Fibroblast of peridontal ligament (primary cell): ENCODE results near the gene DNAJB7.
A peak's percentile ranks its signal among the peaks of the same experiment; 100 is the strongest.
"Not testable (repeated sequence)": the region's sequence is repeated elsewhere in the genome, so short reads cannot be mapped to it uniquely, and the experiment has no call there.

Source experiments
- DNase-seq: peaks from one replicate; pipeline ENCODE4 v3.0.0-alpha.2; 2010; ENCODE audit errors: extremely low read depth

Gene DNAJB7

DNA sequence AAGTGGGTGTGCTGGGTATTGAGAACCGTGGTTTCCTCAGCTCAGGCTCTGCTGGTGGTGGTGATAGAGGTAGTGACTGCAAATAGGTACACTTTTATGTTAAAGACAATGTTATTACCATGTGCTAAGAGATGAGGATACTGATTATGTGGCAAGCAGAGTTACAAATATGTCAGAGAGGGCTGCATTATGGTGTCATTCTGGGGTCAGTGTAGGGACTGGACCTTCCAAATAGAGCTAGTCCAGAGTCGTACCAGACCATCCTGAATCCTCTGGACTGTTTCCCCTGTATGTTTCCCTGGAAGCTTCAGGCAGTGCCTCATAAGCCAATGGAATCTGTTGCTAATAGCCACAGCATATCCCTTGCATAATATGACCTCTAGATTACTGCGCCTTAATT is at the start of gene DNAJB7:
DNAJB7 (minus strand) TSS at position 101 of the 400 bp plus-strand sequence. CDS start 119 bp downstream, outside the sequence.
- no peak for DNase-seq

DNA sequence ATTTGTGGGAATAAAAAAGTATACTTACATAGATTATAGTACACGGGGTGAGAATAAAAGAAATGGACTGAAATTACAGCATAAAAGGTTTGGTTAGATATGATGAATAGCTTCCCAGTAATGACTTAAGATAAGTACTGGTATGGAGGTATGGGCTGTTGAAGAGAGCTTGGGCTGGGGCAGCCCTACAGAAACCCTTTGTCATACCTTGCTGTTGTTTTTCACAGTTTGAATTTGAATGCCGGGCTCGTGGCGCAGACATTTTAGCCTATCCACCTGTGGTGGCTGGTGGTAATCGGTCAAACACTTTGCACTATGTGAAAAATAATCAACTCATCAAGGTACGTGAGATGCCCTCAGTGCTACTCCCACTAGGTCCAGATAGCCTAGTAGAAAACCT is 47.0 kb upstream of the DNAJB7 start:
- no peak for DNase-seq

DNA sequence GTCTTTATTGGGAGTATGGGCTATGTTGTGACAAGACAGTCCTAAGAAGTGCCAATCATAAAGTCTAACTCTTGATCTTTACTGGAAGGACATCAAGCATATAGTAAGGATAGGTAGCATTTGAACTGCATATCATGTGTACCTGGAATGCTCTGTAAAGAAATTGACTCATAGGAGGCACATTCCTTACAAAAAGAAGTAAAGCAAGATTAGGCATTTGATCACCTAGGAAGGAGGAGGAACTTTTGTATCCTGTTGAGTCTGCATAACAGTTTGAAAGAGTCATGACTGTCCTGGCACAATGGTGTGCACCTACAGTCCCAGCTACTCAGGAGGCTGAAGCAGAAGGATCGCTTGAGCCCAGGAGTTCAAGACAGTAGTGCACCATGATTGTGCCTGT is 42.2 kb upstream of the DNAJB7 start:
- DNase-seq: no peak

DNA sequence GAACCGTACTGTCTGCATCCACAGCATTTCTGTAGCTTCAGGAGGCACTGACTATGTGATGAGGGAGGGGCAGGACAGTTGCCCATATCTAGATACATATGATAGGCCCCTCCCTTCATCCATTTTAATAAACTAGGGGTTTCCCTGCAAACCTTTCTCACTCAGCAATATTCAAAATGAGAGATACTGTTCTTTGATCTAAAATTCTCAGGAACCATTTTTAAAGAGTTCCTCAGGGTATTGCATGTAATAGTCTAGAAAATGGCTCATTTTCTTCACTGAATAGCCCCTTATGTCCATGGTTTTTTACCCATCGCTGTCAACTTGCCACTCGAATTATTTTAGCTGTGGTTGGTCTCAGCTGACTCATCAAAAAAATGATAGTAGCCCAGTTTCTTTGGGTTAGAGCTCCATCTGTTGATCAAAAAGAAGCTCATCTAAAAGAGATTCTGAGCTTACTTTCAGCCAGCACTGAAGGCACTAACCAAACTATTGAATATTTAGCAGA is 37.0 kb upstream of the DNAJB7 start:
- peak; percentile 78 for DNase-seq

DNA sequence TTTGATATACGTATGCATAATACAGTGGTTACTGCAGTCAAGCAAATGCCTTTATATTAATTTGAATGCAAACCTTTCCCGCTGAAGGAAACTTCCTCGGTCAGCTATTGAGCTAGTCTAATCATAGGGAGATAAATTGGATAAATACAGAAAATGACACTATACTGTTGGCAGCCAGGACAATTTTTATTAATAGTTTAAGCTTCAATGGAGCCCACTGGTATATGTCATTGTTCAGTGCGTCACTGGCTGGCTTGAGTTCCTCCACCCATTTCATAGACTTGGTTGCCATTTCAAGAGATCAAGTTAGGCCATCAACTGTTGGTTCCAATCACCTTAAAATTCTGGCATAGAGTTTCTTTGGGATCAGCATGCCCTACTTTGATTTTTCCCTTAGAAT is 32.5 kb upstream of the DNAJB7 start:
- no peak for DNase-seq

DNA sequence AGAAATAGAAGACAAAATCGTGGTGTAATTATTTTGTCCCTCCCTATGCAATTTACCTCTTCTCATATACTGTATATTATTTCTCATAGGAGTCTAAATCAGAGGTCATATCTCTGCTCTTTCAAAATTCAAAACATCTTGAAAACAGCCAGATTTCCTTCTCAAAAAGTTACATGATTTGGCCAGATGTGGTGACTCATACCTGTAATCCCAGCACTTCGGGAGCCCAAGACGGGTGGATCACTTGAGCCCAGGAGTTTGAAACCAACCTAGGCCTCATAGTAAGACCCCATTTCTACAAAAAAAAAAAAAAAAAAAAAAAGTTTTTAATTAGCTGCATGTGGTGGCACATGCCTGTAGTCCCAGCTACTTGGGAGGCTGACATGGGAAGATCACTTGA is 29.0 kb upstream of the DNAJB7 start:
- peak; percentile 29 for DNase-seq

DNA sequence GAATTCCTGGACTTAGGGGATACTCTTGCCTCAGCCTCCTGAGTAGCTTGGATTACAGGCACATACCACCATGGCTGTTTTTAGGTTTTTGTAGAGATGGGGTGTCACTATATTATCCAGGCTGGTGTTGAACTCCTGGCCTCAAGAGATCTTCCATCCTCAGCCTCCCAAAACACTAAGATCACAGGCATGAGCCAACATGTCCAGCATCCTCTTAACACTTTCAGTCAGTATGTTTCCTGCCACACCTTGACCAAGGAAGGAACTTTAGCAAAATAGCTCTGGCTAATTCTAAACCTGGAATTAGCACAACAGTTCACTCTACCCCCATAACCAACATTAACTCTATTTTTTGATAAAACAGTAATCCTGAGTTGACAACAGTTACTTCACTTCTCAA is 27.2 kb upstream of the DNAJB7 start:
- DNase-seq: no peak

DNA sequence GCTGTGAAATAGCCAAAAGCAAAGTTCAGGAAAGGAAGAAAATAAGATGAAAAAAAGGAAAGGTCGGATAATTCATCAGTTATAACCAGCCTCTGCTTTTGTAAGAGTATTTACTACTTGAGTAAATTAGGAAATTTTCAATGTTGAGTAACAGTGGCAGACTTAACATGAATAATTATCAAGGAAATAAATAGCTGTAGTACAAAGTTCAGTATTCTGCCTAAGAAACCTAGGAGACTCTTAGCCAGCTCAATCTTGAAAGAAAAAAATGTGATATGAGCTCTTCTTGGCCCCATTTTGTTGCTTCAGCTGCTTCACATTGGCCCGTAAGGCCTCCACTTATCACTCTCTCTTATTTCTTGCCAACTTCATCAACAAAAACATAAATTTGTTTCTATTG is 17.0 kb upstream of the DNAJB7 start:
- DNase-seq: no peak

DNA sequence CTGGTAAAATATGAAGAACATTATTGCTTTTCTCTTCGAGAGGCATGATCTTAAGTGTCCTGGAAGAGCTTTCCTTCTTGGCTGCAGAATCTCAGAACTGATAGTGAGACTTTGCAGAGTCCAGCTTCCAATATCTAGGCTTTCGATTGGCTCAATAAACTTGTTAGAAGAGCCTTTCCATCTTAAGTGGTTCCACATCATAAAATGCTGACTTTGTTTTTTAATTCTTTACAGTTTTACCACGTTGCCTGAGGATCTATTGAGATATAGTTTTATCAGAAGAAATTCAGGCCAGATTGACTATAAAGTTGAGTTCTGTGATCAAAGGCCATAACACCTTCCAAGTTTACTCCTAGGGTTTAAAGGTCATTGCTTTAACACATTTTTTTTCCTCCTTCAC is 15.6 kb upstream of the DNAJB7 start:
- DNase-seq: no peak

DNA sequence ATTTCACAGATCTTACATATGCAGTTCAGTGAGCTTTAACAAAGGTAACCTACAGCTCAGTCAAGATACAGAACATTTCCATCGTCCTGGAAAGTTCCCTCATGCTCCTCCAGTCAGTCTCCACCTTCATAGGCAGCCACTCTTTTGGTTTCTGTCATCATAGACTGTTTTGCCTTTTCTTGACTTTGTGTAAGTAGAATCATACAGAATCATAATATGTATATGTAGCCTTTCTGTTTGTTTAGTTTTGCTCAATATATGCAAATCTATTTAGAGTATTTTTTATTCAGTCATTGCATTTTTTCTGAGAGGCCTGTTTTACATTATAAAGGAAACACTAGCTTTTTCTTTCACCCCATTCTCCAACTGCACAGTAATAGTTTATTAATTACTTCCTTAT is 15.0 kb upstream of the DNAJB7 start:
- no peak for DNase-seq

DNA sequence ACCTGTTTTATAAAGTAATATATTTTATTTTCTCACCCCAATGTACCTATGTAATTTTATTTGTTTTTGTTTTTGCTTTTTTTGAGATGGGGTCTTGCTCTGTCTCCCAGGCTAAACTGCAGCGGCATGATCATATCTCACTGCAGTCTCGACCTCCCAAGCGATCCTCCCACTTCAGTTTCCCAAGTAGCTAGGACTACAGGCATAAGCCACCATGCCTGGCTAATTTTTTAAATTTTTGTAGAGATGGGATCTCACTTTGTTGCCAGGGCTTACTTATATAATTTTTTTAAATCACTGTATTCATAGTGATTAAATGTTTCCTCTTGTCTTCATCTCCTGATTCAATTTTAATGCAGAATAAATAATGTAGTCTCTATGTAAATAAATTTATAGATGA is 13.2 kb upstream of the DNAJB7 start:
- no peak for DNase-seq

DNA sequence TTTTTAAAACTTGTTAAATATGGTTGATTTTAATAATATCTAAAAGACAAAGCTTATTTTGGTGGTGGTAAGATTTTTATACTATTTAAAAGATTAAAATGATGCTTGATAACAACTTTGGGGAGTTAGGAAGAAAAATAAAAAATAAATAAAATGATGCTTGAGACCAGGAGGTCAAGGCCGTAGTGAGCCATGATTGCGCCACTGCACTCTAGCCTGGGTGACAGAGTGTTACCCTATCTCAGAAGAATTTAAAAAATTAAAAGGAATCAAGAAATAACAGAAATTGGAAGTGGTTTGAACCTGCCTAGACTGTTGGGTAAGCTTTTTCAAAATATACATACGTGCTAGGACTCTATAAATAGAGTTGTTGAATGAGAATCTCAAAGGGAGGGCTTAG is 12.1 kb upstream of the DNAJB7 start:
- DNase-seq: no peak

DNA sequence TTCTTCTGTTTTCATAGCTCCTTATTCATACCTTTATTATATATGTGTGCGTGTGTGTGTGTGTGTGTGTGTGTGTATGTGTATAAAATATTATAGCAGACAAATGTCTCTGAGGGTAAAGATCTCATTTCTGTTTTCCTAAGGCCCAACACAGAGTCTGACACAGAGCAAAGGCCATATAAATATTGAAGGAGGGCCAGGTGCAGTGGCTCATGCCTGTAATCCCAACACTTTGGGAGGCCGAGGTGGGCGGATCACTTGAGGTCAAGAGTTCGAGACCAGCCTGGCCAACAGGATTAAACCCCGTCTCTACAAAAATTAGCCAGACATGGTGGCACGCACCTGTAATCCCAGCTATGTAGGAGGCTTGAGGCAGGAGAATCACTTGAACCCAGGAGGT is 6.5 kb upstream of the DNAJB7 start:
- DNase-seq: not testable (repeated sequence)

DNA sequence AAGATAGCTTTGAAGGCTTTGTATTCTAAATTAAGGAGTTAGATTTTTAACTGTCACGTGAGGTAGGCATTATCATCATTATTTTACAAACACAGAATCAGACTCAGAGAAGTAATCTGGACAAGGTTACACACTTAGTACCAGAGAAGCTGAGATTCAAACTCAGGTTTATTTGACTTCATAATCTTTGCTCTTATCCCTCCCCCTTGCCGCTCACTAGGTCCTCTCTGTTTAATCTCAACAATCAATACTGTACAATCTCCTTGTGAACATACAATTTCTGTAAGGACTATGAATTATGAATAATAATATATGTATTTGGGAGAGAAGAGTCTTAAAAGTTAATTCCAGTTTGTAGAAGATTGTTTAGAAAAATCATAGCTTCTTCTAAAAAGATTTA is 5.2 kb upstream of the DNAJB7 start:
- no peak for DNase-seq

DNA sequence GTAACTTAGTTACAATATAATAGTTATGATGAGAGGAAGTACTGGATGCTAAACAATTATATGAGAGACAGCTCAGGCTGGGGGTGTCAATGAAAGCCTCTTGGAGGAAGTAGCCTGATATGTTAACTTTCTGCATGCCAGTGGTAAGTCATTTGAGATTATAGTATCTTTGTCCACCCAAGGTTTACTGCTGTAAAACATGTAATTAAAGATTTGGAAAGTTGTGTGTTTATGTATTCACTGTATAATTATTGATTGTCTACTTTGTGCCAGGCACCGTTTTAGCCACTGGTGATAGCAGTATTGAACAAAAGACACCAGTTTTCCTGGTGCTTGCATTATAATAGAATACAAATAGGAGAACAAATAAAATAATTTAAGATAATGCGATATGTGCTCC is 624 bp upstream of the DNAJB7 start:
- DNase-seq: no peak

DNA sequence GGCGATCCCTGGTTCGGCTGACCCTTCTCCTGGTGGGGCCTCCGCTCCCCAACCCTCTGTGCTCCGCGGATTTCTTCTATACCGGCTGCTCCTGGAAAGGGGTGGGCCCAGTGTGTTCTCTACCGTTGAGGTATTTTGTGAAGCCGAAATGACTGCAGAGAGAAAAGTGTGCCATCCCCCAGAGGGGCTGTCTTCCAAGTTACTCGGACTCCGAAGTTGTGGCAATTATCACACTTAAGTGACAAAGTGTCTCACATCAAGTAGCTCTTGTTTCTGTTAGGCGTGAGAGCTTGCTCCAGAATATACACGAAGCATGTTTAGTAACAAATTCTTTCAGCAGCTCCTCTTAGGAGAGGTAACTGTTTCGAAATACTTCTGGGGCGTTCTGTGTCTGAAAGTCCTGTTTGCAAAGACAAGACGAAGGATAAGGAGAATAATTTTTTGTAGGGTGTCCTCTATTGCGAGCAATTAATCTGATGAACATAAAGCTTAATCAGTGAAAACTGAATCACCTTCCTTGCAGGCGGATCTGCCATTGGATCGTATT is 4.5 kb downstream of the DNAJB7 start:
- peak; percentile 12 for DNase-seq

DNA sequence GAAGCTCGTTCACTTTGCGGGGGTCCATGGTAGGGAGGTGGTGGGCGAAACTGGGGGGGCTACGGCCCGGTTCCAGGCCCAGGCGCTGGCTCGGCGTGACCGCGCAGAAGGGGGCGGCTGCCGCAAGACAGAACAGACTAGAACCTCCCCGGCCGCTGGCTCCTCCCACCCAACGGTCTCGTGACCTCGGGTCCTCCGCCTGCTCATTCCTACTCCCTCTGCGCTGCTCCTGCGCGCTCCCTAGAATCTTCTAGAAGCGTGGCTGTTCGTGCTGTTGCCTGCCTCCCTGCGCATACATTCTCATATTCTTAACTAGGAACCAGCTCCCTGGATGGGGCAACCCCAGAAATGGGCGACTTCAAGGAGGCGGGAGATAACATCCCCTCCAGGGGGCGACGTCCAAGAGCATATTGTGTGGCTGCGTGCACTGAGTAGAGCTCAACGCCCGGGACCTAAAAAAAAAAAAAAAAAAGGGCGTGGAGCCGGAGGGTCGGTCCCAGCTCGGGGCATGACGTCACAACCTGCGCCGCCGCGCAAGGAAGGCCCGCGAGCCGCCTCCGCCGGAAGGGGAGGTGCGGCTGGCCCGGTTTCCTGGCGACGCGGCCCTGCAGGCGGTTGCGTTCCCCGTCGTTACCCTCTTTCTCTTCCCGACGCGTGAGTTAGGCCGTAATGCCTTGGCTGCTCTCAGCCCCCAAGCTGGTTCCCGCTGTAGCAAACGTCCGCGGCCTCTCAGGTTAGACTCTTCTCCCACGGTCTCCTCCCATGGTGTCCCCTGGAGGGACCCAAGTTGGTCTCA is 5.2 kb downstream of the DNAJB7 start, which contains the start of the genes ST13 and XPNPEP3:
ST13 (minus strand) TSS at position 127 of the 796 bp plus-strand sequence; CDS start at position 28, 99 bp downstream.
XPNPEP3 (plus strand) TSS at position 636 of the 796 bp plus-strand sequence; CDS start at position 670, 34 bp downstream.
- DNase-seq: peak; percentile 95

DNA sequence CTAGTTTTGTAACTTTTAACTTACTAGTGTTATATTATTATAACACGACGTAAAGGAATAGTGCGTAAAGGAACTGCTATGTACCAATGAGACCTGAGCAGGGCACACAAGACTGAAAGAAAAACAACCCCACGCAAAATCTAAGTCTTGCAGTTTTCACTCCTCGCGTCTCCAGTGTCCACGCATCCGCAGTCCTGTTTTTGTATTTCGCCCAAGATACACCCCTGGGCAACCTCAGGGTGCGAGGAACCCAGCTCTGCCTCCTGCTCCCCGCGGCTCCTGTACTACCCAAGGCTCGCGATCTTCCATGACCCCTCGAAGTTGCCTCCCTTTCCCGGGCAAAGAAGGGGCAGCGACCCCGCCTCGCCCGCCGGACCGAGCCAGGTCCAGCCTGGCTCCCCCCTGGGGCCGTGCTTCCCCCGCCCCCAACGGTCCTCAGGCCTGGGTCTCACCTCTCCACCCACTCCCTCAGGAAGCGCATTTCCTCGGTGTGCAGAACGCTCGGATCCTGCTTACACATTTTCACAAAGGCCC is 5.9 kb downstream of the DNAJB7 start:
- DNase-seq: peak; percentile 23

DNA sequence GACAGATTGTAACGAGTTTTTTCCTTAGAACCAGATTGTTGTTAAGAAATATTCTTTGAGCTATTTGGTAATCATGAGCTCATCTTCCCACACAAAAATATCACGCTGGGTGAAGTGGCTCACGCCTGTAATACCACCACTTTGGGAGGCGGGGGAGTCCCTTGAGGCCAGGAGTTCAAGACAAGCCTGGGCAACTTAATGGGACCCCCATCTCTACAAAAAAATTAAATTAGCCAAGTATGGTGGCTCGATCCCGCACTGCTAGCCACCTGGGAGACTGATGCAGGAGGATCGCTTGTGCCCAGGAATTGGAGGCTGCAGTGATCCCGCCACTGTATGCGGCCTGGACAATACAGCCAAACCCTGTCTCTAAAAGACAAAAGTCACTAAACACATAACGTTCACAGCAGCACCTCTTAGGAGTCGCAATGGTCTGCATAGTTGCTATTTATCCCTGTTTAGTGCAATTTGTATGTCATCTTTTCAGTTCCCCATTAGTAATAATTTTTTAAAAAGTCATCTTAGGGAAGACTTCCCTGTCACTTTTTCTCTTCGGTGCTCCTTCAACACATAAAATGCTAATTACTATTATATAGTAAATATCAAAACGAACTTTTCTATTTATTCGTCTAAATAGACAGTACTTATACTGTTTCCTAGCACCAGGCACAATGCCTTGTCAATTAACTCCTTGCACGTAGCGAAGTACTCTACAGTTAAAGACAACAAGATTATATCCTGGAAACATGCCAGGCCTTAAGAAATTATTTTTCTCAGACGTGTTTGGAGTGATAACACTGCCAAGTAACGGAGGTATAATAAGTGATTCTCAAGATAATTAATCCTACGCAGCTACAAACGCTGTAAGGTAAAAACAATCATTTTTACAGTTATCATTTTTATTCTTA is 6.6 kb downstream of the DNAJB7 start:
- DNase-seq: peak; percentile 47

DNA sequence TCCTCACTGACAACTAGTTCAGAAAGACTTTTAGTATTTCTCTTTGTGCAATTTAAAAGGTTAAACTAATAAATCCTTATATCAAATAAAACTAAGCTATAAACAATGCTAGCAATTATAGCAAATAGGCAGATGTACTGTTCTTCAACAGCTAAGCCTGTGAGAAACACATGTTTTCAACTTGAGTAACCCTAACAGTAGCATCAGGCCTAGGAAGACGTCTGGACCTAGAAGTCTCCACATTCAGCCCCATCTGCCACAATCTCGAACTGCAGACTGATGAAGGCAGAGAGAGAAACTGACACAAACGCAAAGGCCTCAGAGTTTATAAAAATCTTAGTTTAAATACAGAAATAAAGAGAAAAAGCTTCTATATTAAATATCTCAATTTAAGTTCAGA is 8.0 kb downstream of the DNAJB7 start:
- DNase-seq: peak; percentile 29

DNA sequence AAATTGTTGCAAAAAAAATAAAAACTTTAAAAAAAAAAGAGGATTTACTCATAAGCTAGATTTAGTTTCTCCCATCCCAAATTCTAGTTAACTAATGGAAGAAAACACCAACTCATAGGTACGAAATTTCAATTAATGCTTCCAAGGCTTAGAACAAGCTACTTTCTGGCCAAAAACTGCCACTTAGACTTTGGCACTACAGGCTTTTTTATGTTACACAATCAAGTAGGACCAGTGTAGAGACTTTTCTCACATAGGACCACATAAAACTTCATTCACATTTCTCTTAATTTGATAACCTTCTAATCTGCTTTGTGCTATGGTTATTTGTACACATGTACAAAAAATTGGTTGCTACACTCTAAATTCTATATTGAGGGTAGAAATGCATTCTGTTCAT is 8.6 kb downstream of the DNAJB7 start:
- peak; percentile 7 for DNase-seq

DNA sequence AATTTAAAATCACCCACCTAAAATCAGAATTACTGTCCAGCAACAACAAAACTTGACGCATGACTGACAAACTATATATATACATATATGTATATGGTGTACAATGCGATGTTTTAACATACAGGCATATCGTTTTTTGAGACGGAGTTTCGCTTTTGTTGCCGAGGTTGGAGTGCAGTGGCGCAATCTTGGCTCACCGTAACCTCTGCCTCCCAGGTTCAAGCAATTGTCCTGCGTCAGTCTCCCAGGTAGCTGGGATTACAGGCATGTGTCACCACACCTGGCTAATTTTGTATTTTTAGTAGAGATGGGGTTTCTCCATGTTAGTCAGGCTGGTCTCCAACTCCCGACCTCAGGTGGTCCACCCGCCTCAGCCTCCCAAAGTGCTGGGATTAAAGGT is 16.1 kb downstream of the DNAJB7 start:
- not testable (repeated sequence) for DNase-seq
